ENCODE results near the gene TEDC2.

Gene TEDC2

DNA sequence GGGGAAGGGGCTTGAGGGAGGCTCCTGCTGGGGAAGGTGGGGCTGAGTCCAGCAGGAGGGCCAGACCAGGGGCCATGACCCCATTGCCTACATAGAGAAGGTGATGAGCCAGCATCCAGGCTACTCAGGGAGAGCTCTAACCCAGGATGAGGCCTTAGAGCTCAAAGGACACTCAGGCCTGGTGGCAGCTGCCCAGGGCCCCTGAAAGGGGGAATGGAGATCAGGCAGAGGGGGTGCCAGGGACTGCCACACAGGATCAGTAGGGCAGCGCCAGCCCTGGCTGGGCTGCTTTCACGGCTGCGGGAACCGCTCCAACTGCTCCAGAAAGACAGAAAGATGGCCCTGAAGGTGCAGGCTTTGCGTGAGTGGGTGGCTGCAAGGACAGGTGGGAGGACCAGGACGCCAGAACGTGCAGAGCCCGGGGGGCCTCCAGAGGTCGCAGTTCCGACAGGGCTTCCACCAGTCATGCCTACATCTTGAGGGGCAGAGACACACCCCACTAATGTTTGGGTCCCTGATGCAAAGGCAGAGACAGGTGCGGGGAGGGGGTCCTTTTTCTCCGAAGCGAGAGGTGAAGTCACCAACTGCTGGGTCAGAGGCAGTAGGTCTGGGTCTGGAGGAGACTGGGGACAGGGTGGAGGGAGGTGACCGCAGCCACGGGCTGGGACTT, 53.0 kb downstream of the TEDC2 start:
- TF ChIP-seq GATA3 (IDR thresholded peaks at IDR 0.05; ENCODE audit: low read depth, low read length), result no peak
- TF ChIP-seq GATA2 (IDR thresholded peaks at IDR 0.05; ENCODE audit: low read depth, low read length), result no peak

DNA sequence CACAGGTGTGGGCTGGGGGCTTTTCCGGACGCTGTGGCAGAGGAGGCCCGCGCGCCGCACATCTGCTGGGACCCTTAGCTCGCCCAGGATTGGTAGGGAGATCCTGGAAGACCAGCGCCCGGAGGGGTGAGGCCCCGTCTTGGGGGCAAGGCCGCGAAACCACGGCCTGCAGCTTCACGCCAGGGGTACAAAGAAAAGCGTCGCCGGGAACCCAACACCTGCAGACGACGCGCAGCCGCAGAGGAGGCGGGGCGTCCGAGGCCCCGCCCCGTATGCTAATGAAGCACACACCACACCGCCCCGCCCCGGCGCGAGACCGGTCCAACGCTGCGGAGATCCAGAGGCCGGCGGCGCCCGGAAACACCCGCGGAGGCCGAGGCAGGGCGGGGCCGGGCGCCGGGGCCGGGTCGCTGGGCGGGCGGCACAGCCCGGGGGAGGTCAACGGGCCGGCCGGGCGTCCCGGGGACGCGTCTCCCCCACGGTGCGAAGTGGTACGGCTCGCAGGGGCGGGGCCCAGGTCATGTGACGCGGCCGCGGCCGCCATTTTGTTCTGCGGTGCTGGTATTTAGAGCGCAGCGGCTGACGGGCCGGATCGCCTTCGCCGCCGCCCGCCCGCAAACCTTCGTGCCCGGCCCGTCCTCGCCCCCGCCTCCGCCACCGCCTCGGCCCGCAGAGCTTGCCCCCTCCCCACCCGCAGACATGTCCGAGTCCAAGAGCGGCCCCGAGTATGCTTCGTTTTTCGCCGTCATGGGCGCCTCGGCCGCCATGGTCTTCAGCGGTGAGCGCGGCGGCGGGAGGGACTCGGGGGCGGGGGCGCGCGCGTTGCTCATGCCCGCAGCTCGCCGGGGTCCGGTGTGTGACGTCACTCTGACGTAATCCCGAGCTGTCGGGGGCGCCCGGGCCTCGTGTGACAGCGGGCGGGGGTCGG, 53.8 kb downstream of the TEDC2 start, which contains the start of gene ATP6V0C:
ATP6V0C (plus strand) TSS at position 548 of the 928 bp plus-strand sequence; CDS start at position 700, 152 bp downstream.
- TF ChIP-seq GATA2 (IDR thresholded peaks at IDR 0.05; ENCODE audit: low read depth, low read length) (no peak), GATA3 (IDR thresholded peaks at IDR 0.05; ENCODE audit: low read depth, low read length) (no peak)

Data from SH-SY5Y (cell line).